ENCODE results near the gene TECR. TPM values are rescaled to one million over a fixed set of nuclear protein-coding genes. Genes with fewer than 3 reads are reported as not detected.
"Not testable (repeated sequence)": the region's sequence is repeated elsewhere in the genome, so short reads cannot be mapped to it uniquely, and the experiment has no call there.

The TECR gene
- total RNA-seq, 2 experiments from 2014 or later, result 217 to 232 TPM

DNA sequence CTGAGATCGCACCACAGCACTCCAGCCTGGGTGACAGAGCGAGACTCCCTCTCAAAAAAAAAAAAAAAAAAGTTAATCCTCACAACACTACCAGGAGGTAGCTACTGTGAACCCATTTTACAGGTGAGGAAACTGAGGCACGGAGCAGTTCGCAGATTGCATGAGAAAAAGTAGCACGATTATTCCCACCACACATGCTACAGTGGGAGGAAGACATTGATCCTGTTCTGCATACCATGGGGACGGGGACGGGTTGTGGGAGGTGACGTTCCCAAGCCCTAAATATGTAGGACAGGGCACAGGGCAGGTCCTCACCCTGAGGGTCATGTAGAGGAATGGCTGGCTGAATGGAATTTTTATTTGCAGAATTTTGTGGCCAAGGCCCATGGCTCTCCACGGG lies 77.2 kb downstream of the TECR start:
- no peak for TF ChIP-seq CTCF (IDR thresholded peaks at IDR 0.05)
- no peaks in the 10 kb centered on the region for H3K9me3 Mint-ChIP-seq
- Histone ChIP-seq H3K27me3 (ENCODE audit: control insufficient read depth in 1 of 2, insufficient read depth in 2 of 2, low read length in 2 of 2) (no peaks in the 10 kb centered on the region), H3K9me3 (ENCODE audit: control insufficient read depth in 1 of 2, insufficient read depth in 1 of 2, low read length in 2 of 2) (peaks cover 0 to 4% of the 10 kb centered on the region in 2 experiments), H3K36me3 (ENCODE audit: insufficient read depth, low read length) (no peaks in the 10 kb centered on the region), H3K27ac (ENCODE audit: low read depth in 1 of 2, low read length in 2 of 2) (no peak overlapping the region), H3K4me1 (ENCODE audit: insufficient read depth, low read length) (peaks cover 4% of the 10 kb centered on the region), H3K4me3 (ENCODE audit: low read length) (no peak overlapping the region)
- peaks cover 4% of the 10 kb centered on the region for H3K27me3 Mint-ChIP-seq
- H3K36me3 Mint-ChIP-seq (ENCODE audit: low read depth), result no peaks in the 10 kb centered on the region
- POLR2A ChIA-PET, result no interaction called here
- no peak overlapping the region for H3K27ac Mint-ChIP-seq
- CTCF ChIA-PET, result interaction anchor here (0.7 kb wide), 1 partner anchor 1541 kb away, joined by 3 read pairs; no protein-coding TSS in a partner anchor
- intact Hi-C loops (cut with DNase I, micrococcal nuclease), result no loop called here
- DNase-seq, result no peak
- no peak for ATAC-seq (ENCODE audit: poor library complexity)
- no peaks in the 10 kb centered on the region for H3K4me1 Mint-ChIP-seq (ENCODE audit: low read depth)
- no peak overlapping the region for H3K4me3 Mint-ChIP-seq

- Mint-ChIP-seq H3K27ac (no peak overlapping the region), H3K4me1 (ENCODE audit: low read depth) (no peaks in the 10 kb centered on the region), H3K4me3 (no peak overlapping the region), H3K36me3 (ENCODE audit: low read depth) (no peaks in the 10 kb centered on the region), H3K27me3 (peaks cover 6% of the 10 kb centered on the region), H3K9me3 (no peaks in the 10 kb centered on the region)
- DNase-seq (no peak), ATAC-seq (ENCODE audit: poor library complexity) (no peak)
- intact Hi-C loops (cut with DNase I, micrococcal nuclease), result no loop called here
- H3K9me3 ChIP-seq (ENCODE audit: control insufficient read depth in 1 of 2, insufficient read depth in 1 of 2, low read length in 2 of 2), result no peaks in the 10 kb centered on the region
- H3K4me1 ChIP-seq (ENCODE audit: insufficient read depth, low read length), result no peaks in the 10 kb centered on the region
- no peak overlapping the region for H3K27ac ChIP-seq (ENCODE audit: low read depth in 1 of 2, low read length in 2 of 2)
- CTCF ChIA-PET, result no interaction called here
- POLR2A ChIA-PET, result no interaction called here
- H3K27me3 ChIP-seq (ENCODE audit: control insufficient read depth in 1 of 2, insufficient read depth in 2 of 2, low read length in 2 of 2), result no peaks in the 10 kb centered on the region
- no peak overlapping the region for H3K4me3 ChIP-seq (ENCODE audit: low read length)
- no peak for TF ChIP-seq CTCF (IDR thresholded peaks at IDR 0.05)
- H3K36me3 ChIP-seq (ENCODE audit: insufficient read depth, low read length), result no peaks in the 10 kb centered on the region
Measured at GRCh38 chr19:14611051-14611450, 81.7 kb downstream of the TECR start.

DNA sequence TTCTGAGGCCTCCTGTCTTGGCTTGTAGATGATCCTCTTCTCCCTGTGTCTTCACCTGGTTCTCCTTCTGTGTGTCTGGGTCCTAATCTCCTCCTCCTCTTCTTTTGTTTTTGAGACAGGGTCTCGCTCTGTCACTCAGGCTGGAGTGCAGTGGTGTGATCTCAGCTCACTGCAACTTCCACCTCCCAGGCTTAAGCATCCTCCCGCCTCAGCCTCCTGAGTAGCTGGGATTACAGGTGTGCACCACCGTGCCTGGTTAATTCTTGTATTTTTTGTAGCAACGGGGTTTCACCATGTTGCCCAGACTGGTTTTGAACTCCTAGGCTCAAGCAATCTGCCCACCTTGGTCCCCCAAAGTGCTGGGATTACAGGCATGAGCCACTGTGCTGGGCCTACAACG lies 82.8 kb downstream of the TECR start:
- H3K4me3 ChIP-seq (ENCODE audit: low read length); ATAC-seq (ENCODE audit: poor library complexity); H3K4me3 Mint-ChIP-seq; CTCF ChIA-PET; H3K4me1 Mint-ChIP-seq (ENCODE audit: low read depth); H3K27ac Mint-ChIP-seq; H3K36me3 Mint-ChIP-seq (ENCODE audit: low read depth); H3K27me3 ChIP-seq (ENCODE audit: control insufficient read depth in 1 of 2, insufficient read depth in 2 of 2, low read length in 2 of 2); H3K9me3 ChIP-seq (ENCODE audit: control insufficient read depth in 1 of 2, insufficient read depth in 1 of 2, low read length in 2 of 2); DNase-seq; POLR2A ChIA-PET; intact Hi-C loops (cut with DNase I, micrococcal nuclease); H3K4me1 ChIP-seq (ENCODE audit: insufficient read depth, low read length); H3K27ac ChIP-seq (ENCODE audit: low read depth in 1 of 2, low read length in 2 of 2); H3K36me3 ChIP-seq (ENCODE audit: insufficient read depth, low read length); H3K9me3 Mint-ChIP-seq: not testable (repeated sequence)
- H3K27me3 Mint-ChIP-seq, result peaks cover 12% of the 10 kb centered on the region

- H3K4me3 Mint-ChIP-seq, result no peak overlapping the region
- Histone ChIP-seq H3K9me3 (ENCODE audit: control insufficient read depth in 1 of 2, insufficient read depth in 1 of 2, low read length in 2 of 2) (no peaks in the 10 kb centered on the region), H3K27me3 (ENCODE audit: control insufficient read depth in 1 of 2, insufficient read depth in 2 of 2, low read length in 2 of 2) (no peaks in the 10 kb centered on the region), H3K27ac (ENCODE audit: low read depth in 1 of 2, low read length in 2 of 2) (no peak overlapping the region), H3K4me1 (ENCODE audit: insufficient read depth, low read length) (no peaks in the 10 kb centered on the region), H3K4me3 (ENCODE audit: low read length) (no peak overlapping the region), H3K36me3 (ENCODE audit: insufficient read depth, low read length) (no peaks in the 10 kb centered on the region)
- TF ChIP-seq CTCF (IDR thresholded peaks at IDR 0.05), result no peak
- ChIA-PET CTCF (no interaction called here), POLR2A (no interaction called here)
- H3K36me3 Mint-ChIP-seq (ENCODE audit: low read depth), result no peaks in the 10 kb centered on the region
- ATAC-seq (ENCODE audit: poor library complexity), result no peak
- no peak for DNase-seq
- H3K27me3 Mint-ChIP-seq, result peaks cover 12% of the 10 kb centered on the region
- intact Hi-C loops (cut with DNase I, micrococcal nuclease), result no loop called here
- no peaks in the 10 kb centered on the region for H3K9me3 Mint-ChIP-seq
- no peaks in the 10 kb centered on the region for H3K4me1 Mint-ChIP-seq (ENCODE audit: low read depth)
- H3K27ac Mint-ChIP-seq, result no peak overlapping the region
Measured at GRCh38 chr19:14612657-14613056, 83.3 kb downstream of the TECR start.

GRCh38 chr19:14613399-14614098 lies 84.2 kb downstream of the TECR start:
- H3K4me1 ChIP-seq (ENCODE audit: insufficient read depth, low read length); CTCF ChIA-PET; H3K4me3 ChIP-seq (ENCODE audit: low read length); ATAC-seq (ENCODE audit: poor library complexity); H3K9me3 Mint-ChIP-seq; DNase-seq; H3K27me3 ChIP-seq (ENCODE audit: control insufficient read depth in 1 of 2, insufficient read depth in 2 of 2, low read length in 2 of 2); H3K27ac ChIP-seq (ENCODE audit: low read depth in 1 of 2, low read length in 2 of 2); H3K36me3 ChIP-seq (ENCODE audit: insufficient read depth, low read length); H3K4me1 Mint-ChIP-seq (ENCODE audit: low read depth); H3K36me3 Mint-ChIP-seq (ENCODE audit: low read depth); H3K9me3 ChIP-seq (ENCODE audit: control insufficient read depth in 1 of 2, insufficient read depth in 1 of 2, low read length in 2 of 2); H3K4me3 Mint-ChIP-seq; intact Hi-C loops (cut with DNase I, micrococcal nuclease); POLR2A ChIA-PET; H3K27ac Mint-ChIP-seq: not testable (repeated sequence)
- H3K27me3 Mint-ChIP-seq, result peaks cover 12% of the 10 kb centered on the region

All from CD4-positive, alpha-beta T cell (primary cell).